ENCODE data around the gene IL12RB2. TPM values are rescaled to one million over a fixed set of nuclear protein-coding genes. Genes with fewer than 3 reads are reported as not detected.
A peak's percentile ranks its signal among the peaks of the same experiment; 100 is the strongest.

Gene IL12RB2
- total RNA-seq, 8 experiments from 2014 or later = 0.16 to 4.1 (median 0.61) TPM

DNA sequence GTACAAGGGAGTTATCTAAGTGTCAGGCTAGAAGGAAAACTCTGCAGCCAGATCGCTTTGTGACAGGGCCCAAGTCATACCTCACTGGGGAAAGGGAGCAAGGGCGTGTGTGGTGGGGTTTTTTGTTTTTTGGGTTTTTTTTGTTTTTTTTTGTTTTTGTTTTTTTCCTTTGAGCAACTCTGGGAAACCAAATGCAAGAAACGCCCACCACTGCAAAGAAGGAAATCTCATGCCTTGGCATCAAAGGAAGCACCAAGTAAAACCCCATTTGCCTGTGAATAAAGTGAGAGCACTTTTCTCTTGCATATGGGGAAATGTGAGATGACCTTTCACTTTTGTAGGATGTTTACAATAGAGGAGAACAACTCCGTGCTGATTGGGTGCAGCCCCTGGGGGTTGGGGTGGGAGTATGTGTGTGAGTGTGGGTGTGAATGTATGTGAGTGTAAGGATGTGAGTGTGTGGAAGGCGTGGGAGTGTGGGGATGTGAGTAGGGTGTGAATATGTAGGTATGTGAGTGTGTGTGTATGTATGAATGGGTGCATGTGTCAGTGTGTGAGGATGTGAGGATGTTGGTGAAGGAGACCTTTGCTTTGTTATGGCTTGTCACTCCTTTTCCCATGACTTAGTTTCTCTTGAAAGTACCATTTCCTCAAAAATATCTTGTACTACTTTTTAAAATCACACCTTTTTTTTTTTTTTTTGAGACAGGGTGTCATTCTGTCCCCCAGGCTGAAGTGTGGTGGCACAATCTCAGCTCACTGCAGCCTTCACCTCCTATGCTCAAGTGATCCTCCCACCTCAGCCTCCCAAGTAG, 34.6 kb downstream of the IL12RB2 start:
- H3K4me1 ChIP-seq (replicated peaks in 1 of 2) = peaks cover 0 to 2% of the 10 kb centered on the region in 2 donors
- H3K27ac ChIP-seq = no peak overlapping the region
- whole genome bisulfite sequencing, 10 experiments = 0 to 100% (median 42%) methylated on average over 1 to 4 of the region's 5 CpGs; no CpG with 5 or more reads in 1 of the 10 experiments
- ATAC-seq (replicated peaks in 6 of 8) = peak in 3 of 8 experiments; percentile 14 to 21 (median 20)
- in situ Hi-C loops (cut with MboI; ENCODE audit: low pct_unique_long_range_greater_than_20kb in 2 of 9, low sequenced_read_pairs in 9 of 9, unreplicated experiment in 9 of 9) = loop anchor here in 3 of 9 experiments (25.0 kb wide), 2 partner anchors 145 to 170 kb away; no protein-coding TSS in a partner anchor
- H3K4me3 ChIP-seq = no peak overlapping the region

DNA sequence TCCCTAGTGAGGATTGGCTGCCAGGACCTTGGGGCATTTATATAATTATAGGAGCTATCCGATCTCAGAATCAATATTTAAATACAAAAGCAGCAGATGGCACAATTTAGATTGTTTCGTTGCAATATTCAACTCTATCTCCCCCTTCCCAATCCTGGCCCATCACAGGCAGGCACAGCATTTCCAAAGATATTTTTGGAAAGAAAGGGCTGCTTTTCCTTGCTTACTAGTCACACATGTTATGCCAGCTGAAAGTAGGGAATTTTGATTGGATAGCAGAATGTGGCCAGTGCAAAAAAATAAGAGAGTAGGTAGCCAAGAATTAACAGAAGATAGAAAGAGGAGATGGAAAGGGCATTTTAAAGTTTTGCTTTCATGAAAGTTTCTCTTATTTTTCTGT, 37.9 kb downstream of the IL12RB2 start:
- Histone ChIP-seq H3K27ac (no peak overlapping the region), H3K4me1 (replicated peaks in 1 of 2) (peaks cover 0 to 2% of the 10 kb centered on the region in 2 donors), H3K4me3 (no peak overlapping the region)
- no peak for ATAC-seq (replicated peaks in 6 of 8)
- WGBS, 10 experiments = 0 to 73% (median 35%) methylated on average over 1 to 2 of the region's 2 CpGs; no CpG with 5 or more reads in 2 of the 10 experiments
- in situ Hi-C loops (cut with MboI; ENCODE audit: low pct_unique_long_range_greater_than_20kb in 2 of 9, low sequenced_read_pairs in 9 of 9, unreplicated experiment in 9 of 9) = loop anchor here in 3 of 9 experiments (25.0 kb wide), 2 partner anchors 142 to 167 kb away; no protein-coding TSS in a partner anchor

DNA sequence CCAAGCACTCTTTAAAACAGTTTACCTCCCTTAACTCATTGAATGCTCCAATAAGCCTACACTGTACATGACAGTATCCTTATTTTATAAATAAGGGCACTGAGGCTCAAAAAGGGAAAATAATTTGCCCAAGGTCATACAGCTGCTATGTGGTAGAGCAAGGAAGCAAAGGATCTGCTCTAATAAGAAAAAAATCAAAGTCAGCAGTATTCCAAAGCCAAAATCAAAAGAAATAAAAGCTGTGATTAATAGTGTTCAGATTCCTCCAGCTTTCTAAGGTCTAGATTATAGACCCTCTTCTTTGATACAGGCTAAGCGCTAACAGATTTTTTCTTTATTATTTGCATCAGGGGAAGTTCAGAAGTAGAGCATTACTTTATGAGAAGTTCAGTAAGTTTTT, 39.3 kb downstream of the IL12RB2 start:
- WGBS, 10 experiments = 67 to 100% (median 100%) methylated on average over 1 of the region's 1 CpG
- no peak overlapping the region for H3K27ac ChIP-seq
- no peak overlapping the region for H3K4me3 ChIP-seq
- ATAC-seq (replicated peaks in 6 of 8) = no peak
- H3K4me1 ChIP-seq (replicated peaks in 1 of 2) = peaks cover 0 to 2% of the 10 kb centered on the region in 2 donors
- in situ Hi-C loops (cut with MboI; ENCODE audit: low pct_unique_long_range_greater_than_20kb in 2 of 9, low sequenced_read_pairs in 9 of 9, unreplicated experiment in 9 of 9) = loop anchor here in 3 of 9 experiments (25.0 kb wide), 2 partner anchors 140 to 165 kb away; no protein-coding TSS in a partner anchor

DNA sequence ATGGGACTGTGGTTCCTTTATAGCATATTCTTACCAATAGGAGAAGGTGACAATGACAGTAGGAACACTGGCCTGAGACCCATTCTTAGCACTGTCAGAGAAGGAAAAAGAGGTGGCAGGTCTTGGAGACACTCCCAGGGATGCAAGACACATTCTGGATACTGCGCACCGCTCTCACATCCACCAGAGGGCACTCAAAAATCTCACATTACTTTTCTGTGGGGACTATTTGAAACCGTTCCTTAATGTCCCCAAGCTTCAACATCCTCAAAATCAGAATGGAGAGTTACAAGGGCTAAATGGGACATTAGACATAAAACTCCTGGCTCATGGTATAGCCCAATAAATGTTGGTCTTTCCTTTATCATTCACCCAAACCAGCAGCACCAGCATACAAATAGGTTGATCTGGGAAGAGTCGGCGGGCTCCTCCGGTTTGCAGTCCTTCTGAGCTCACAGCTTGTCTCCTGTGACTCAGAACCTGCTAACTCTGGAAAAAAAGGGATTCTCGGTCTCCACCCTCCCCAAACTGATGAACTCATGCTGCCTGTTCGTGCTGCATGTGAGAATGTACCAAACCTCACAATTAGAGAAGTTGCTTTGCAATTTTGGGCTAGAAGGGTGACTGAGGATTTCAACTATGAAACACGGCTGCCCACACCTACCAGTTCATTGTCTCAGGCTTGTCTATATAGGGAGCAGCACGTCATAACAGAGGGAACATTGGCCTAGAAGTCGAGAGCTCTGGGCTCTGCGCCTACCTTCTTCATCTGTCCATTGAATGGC, 40.2 kb downstream of the IL12RB2 start:
- WGBS, 10 experiments = 11 to 66% (median 61%) methylated on average over 2 to 10 of the region's 12 CpGs; no CpG with 5 or more reads in 2 of the 10 experiments
- peak; percentile 54 to 95 (median 80) for ATAC-seq (replicated peaks in 6 of 8)
- in situ Hi-C loops (cut with MboI; ENCODE audit: low pct_unique_long_range_greater_than_20kb in 2 of 9, low sequenced_read_pairs in 9 of 9, unreplicated experiment in 9 of 9) = loop anchor here in 3 of 9 experiments (25.0 kb wide), 2 partner anchors 139 to 164 kb away; no protein-coding TSS in a partner anchor
- Histone ChIP-seq H3K27ac (no peak overlapping the region), H3K4me3 (no peak overlapping the region), H3K4me1 (replicated peaks in 1 of 2) (peaks cover 0 to 2% of the 10 kb centered on the region in 2 donors)

DNA sequence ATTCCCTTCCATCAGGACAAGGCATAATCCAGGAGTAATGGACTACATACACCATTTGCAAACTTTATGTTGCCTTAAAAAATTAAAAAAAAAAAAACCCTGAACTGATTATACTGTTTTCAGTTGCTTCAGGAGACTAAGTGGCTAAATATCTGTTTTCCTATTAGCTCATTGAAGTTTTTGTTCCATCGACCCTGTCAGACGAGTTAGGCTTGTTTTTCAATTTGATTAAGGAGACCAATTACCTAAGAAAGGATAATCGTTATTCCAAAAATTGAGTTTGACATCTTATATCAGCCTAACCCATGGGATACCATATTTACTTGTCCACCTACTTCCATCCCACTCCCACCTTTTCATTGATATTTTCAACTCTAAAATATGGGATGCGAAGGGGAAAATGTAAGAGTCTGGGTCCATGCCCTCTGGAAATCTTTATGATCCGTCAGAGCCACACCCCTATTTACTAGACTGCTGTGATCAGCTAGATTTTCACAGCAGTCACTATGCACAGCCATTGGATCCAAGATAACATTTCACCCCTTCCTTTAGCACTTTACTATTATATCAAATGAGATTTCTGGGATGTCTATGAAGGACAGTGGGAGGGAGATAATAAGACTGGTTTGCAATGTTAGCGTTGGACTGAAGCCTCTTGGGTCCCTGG, 41.0 kb downstream of the IL12RB2 start:
- H3K27ac ChIP-seq = no peak overlapping the region
- no peak overlapping the region for H3K4me3 ChIP-seq
- ATAC-seq (replicated peaks in 6 of 8) = no peak
- peaks cover 0 to 2% of the 10 kb centered on the region in 2 donors for H3K4me1 ChIP-seq (replicated peaks in 1 of 2)
- in situ Hi-C loops (cut with MboI; ENCODE audit: low pct_unique_long_range_greater_than_20kb in 2 of 9, low sequenced_read_pairs in 9 of 9, unreplicated experiment in 9 of 9) = loop anchor here in 3 of 9 experiments (25.0 kb wide), 2 partner anchors 139 to 164 kb away; no protein-coding TSS in a partner anchor
- WGBS, 10 experiments = 70 to 100% (median 84%) methylated on average over 2 to 6 of the region's 6 CpGs

DNA sequence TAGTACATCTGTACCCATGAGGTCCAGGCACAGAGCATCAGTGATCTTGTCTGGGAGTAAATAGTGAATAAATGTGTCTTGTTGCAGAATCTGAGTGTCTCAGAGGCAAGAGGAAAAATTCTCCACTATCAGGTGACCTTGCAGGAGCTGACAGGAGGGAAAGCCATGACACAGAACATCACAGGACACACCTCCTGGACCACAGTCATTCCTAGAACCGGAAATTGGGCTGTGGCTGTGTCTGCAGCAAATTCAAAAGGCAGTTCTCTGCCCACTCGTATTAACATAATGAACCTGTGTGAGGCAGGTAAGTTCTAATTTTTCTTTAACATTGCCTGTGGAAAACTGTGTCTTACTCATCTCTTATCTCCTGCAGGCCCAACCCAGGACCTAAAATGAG, 43.1 kb downstream of the IL12RB2 start:
- no peak for ATAC-seq (replicated peaks in 6 of 8)
- H3K4me3 ChIP-seq = no peak overlapping the region
- WGBS, 10 experiments = 60 to 92% (median 84%) methylated on average over 1 to 2 of the region's 2 CpGs; no CpG with 5 or more reads in 4 of the 10 experiments
- no peak overlapping the region for H3K27ac ChIP-seq
- no peaks in the 10 kb centered on the region for H3K4me1 ChIP-seq (replicated peaks in 1 of 2)
- in situ Hi-C loops (cut with MboI; ENCODE audit: low pct_unique_long_range_greater_than_20kb in 2 of 9, low sequenced_read_pairs in 9 of 9, unreplicated experiment in 9 of 9) = loop anchor here in 1 of 9 experiments (25.0 kb wide), 1 partner anchor 137 kb away; no protein-coding TSS in a partner anchor

DNA sequence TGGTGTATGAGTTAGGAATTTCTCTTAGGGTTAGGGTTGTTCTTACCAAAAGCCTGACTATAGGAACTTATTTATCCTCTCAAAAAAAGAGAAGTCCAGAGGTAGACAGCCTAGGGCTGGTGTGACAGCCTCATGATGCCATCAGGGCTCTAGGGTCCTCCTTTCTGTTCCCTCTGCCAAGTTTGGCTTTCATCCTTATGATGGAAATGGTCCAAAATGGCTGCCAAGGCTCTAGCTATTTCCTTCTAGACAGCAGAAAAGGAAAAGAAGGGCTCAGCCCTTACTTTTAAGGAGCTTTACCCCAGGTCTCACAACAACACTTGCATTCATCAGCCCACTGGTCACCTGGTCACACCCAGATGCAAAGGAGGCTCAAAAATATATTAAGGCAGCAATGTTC, 44.5 kb downstream of the IL12RB2 start:
- Histone ChIP-seq H3K4me3 (no peak overlapping the region), H3K4me1 (replicated peaks in 1 of 2) (no peaks in the 10 kb centered on the region), H3K27ac (no peak overlapping the region)
- no peak for ATAC-seq (replicated peaks in 6 of 8)
- in situ Hi-C loops (cut with MboI; ENCODE audit: low pct_unique_long_range_greater_than_20kb in 2 of 9, low sequenced_read_pairs in 9 of 9, unreplicated experiment in 9 of 9) = loop anchor here in 1 of 9 experiments (25.0 kb wide), 1 partner anchor 135 kb away; no protein-coding TSS in a partner anchor

DNA sequence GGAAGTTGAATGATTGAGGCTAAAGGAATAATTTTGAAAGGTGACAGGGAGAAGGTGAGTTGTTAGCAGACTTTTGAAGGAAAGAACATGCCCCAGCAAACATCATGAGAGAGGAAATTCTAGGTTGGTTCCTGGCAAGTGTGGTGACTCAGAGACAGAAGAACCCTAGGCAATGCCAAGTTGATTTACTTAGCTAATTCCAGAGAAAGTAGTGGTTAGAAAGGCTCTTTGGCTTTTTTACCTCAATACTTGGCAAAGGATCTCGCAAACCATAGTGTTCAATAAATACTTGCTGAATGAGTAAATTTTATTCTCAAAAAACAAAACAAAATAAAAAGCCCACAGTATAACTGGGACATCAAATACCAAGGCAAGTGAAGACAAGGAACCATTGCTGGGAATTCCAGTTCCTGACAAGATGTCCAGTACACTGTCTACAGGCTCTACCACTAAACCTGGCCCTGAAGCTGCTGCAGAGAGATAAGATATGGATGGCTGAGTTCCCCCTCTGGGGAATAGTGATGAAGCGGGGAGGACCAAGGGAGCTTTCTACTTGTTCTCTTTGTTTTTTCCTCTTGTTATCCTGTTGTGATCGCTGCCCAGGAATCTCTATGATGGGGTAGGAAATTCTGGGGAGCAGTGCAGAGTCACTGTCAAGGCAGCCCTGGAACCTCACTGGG, 48.2 kb downstream of the IL12RB2 start:
- 33 to 100% (median 82%) methylated on average over 1 to 3 of the region's 3 CpGs for WGBS, 10 experiments
- in situ Hi-C loops (cut with MboI; ENCODE audit: low pct_unique_long_range_greater_than_20kb in 2 of 9, low sequenced_read_pairs in 9 of 9, unreplicated experiment in 9 of 9) = loop anchor here in 1 of 9 experiments (25.0 kb wide), 1 partner anchor 131 kb away; no protein-coding TSS in a partner anchor

DNA sequence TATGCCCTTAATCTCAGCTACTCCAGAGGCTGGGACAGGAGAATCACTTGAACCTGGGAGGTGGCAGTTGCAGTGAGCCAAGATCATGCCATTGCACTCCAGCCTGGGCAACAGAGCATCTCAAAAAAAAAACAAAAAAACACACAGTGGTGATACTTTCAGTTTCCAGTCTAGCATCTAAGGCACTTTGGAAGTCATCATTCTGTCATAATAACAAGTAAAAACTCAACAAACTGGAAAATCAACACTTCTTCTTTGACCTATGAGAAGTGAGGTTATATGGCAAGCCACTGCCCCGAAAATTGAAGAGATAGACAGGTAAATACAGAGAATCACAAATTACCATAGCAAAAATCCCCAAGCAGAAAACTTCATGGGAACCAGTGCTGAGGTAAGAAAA, 51.9 kb downstream of the IL12RB2 start:
- Histone ChIP-seq H3K4me1 (replicated peaks in 1 of 2) (no peaks in the 10 kb centered on the region), H3K27ac (no peak overlapping the region), H3K4me3 (no peak overlapping the region)
- WGBS, 10 experiments = 22 to 100% (median 91%) methylated on average over 1 of the region's 1 CpG; no CpG with 5 or more reads in 2 of the 10 experiments
- in situ Hi-C loops (cut with MboI; ENCODE audit: low pct_unique_long_range_greater_than_20kb in 2 of 9, low sequenced_read_pairs in 9 of 9, unreplicated experiment in 9 of 9) = loop anchor here in 1 of 9 experiments (25.0 kb wide), 1 partner anchor 128 kb away; no protein-coding TSS in a partner anchor
- ATAC-seq (replicated peaks in 6 of 8) = no peak

More for the DNA sequence above, 48.2 kb downstream of the IL12RB2 start:
- ATAC-seq (replicated peaks in 6 of 8) = peak in 1 of 8 experiments; percentile 49
- Histone ChIP-seq H3K27ac (no peak overlapping the region), H3K4me3 (no peak overlapping the region), H3K4me1 (replicated peaks in 1 of 2) (no peaks in the 10 kb centered on the region)

DNA sequence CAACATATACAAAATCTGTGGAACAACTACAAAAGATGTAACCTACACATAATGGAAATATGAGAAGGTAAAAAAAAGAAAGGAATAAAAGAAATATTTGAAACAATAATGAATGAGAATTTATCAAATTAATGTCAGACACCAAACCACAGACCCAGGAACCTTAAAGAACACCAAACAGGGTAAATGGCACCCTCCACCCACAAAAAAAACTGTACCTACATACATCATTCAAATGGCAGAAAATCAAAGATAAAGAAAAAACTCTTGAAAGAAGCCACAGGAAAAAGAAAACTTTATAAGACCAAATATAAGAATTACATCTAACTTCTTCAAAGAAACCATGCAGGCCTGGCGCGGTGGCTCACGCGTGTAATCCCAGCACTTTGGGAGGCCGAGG, 54.0 kb downstream of the IL12RB2 start:
- ATAC-seq (replicated peaks in 6 of 8) = no peak
- 90 to 100% (median 96%) methylated on average over 2 to 5 of the region's 5 CpGs; no CpG with 5 or more reads in 3 of the 10 experiments for WGBS, 10 experiments
- Histone ChIP-seq H3K4me3 (no peak overlapping the region), H3K4me1 (replicated peaks in 1 of 2) (no peaks in the 10 kb centered on the region), H3K27ac (no peak overlapping the region)
- in situ Hi-C loops (cut with MboI; ENCODE audit: low pct_unique_long_range_greater_than_20kb in 2 of 9, low sequenced_read_pairs in 9 of 9, unreplicated experiment in 9 of 9) = loop anchor here in 1 of 9 experiments (25.0 kb wide), 1 partner anchor 126 kb away; no protein-coding TSS in a partner anchor

DNA sequence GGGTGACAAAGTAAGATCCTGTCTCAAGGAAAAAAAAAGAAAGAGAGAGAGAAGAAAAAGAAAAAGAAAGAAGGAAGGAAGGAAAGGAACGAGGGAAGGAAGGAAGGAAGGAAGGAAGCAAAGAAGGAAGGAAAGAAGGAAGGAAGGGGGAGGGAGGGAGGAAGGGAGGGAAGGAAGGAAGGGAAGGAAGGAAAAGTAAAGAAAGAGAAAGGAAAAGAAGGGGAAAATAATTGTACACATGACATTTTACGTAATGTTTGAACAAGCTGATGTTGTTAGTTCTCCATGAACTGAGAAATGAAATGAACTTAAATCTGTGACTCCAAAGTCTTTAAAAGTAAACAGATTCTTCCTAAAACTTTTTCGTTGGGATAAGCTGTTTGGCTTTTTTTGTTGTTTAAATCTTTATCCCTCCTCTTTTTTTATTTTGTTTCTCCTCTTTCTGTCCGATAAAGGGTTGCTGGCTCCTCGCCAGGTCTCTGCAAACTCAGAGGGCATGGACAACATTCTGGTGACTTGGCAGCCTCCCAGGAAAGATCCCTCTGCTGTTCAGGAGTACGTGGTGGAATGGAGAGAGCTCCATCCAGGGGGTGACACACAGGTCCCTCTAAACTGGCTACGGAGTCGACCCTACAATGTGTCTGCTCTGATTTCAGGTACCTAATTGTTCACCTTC, 59.8 kb downstream of the IL12RB2 start:
- in situ Hi-C loops (cut with MboI; ENCODE audit: low pct_unique_long_range_greater_than_20kb in 2 of 9, low sequenced_read_pairs in 9 of 9, unreplicated experiment in 9 of 9) = loop anchor here in 1 of 9 experiments (25.0 kb wide), 1 partner anchor 120 kb away; no protein-coding TSS in a partner anchor

More for the DNA sequence above, 59.8 kb downstream of the IL12RB2 start:
- H3K27ac ChIP-seq = no peak overlapping the region
- no peak overlapping the region for H3K4me3 ChIP-seq
- WGBS, 10 experiments = 45 to 83% (median 69%) methylated on average over 2 to 8 of the region's 8 CpGs
- peak in 5 of 8 experiments; percentile 27 to 79 (median 54) for ATAC-seq (replicated peaks in 6 of 8)
- peaks cover 4 to 11% of the 10 kb centered on the region in 2 donors for H3K4me1 ChIP-seq (replicated peaks in 1 of 2)

Measured in motor neuron (in vitro differentiated cells).